ENCODE measurements around the gene LAG3.

Gene LAG3

GRCh38 chr12:6772726-6773589 is 638 bp downstream of the LAG3 start:
- DNase-seq: no peak

- no peak for DNase-seq
Measured at GRCh38 chr12:6773590-6774351, 1.5 kb downstream of the LAG3 start.

- DNase-seq: peak; percentile 85
Measured at GRCh38 chr12:6774499-6775062, 2.3 kb downstream of the LAG3 start.

GRCh38 chr12:6775185-6776174 is 3.2 kb downstream of the LAG3 start:
- no peak for DNase-seq

GRCh38 chr12:6777386-6777785 is 5.1 kb downstream of the LAG3 start:
- DNase-seq: no peak

GRCh38 chr12:6778217-6778573 is 5.9 kb downstream of the LAG3 start:
- no peak for DNase-seq

- DNase-seq: peak; percentile 90
Measured at GRCh38 chr12:6778574-6779550, 6.5 kb downstream of the LAG3 start.

- DNase-seq: no peak
Measured at GRCh38 chr12:6779708-6780432, 7.5 kb downstream of the LAG3 start.

GRCh38 chr12:6780573-6780972 is 8.3 kb downstream of the LAG3 start:
- DNase-seq: no peak

- DNase-seq: no peak
Measured at GRCh38 chr12:6782119-6782518, 9.8 kb downstream of the LAG3 start.

GRCh38 chr12:6782850-6783566 is 10.7 kb downstream of the LAG3 start:
- DNase-seq: no peak

- no peak for DNase-seq
Measured at GRCh38 chr12:6783828-6784227, 11.5 kb downstream of the LAG3 start.

GRCh38 chr12:6784296-6784695 is 12.0 kb downstream of the LAG3 start:
- DNase-seq: no peak

- no peak for DNase-seq
Measured at GRCh38 chr12:6784761-6785160, 12.4 kb downstream of the LAG3 start.

GRCh38 chr12:6786416-6787094 is 14.2 kb downstream of the LAG3 start:
- peak; percentile 48 for DNase-seq

- no peak for DNase-seq
Measured at GRCh38 chr12:6787309-6787708, 15.0 kb downstream of the LAG3 start.

GRCh38 chr12:6788972-6789924 is 16.9 kb downstream of the LAG3 start, which contains the start of gene CD4:
CD4 (plus strand) TSS chr12:6789528; CDS start chr12:6800139, 10,611 bp downstream.
- DNase-seq: peak; percentile 76
